GM10266 (cell line): ENCODE data around the gene CCL1.

Experiments
- DNase-seq: peaks from one replicate; pipeline ENCODE4 v3.0.0; 2012; ENCODE audit errors: extremely low spot score
- CTCF ChIP-seq: IDR thresholded peaks from 2 replicates; pipeline ENCODE4 v1.5.1; 2012; ENCODE audit warnings: mild to moderate bottlenecking, low read depth; ENCODE audit not compliant: control insufficient read depth, insufficient read depth; ENCODE audit errors: missing control alignments

The CCL1 gene

GRCh38 chr17:34384271-34384670, 21.2 kb upstream of the CCL1 start:
- no peak for TF ChIP-seq CTCF

GRCh38 chr17:34383216-34383615, 20.2 kb upstream of the CCL1 start:
- no peak for DNase-seq
- TF ChIP-seq CTCF = no peak

More at GRCh38 chr17:34384271-34384670, 21.2 kb upstream of the CCL1 start:
- no peak for DNase-seq

- TF ChIP-seq CTCF = no peak
- no peak for DNase-seq
These were observed 19.6 kb upstream of the CCL1 start for GRCh38 chr17:34382621-34383124.

- TF ChIP-seq CTCF = no peak
- no peak for DNase-seq
These were observed 16.8 kb upstream of the CCL1 start for GRCh38 chr17:34379868-34380267.

- DNase-seq = peak; percentile 65
- no peak for TF ChIP-seq CTCF
These were observed 15.7 kb upstream of the CCL1 start for GRCh38 chr17:34378664-34379101.

- TF ChIP-seq CTCF = no peak
- no peak for DNase-seq
These were observed 14.2 kb upstream of the CCL1 start for GRCh38 chr17:34377078-34377823.

GRCh38 chr17:34375426-34375997, 12.5 kb upstream of the CCL1 start:
- DNase-seq = no peak
- no peak for TF ChIP-seq CTCF
